Upper lobe of right lung (tissue), 1 donor: ENCODE measurements around the gene F13A1. TPM values are rescaled to one million over a fixed set of nuclear protein-coding genes. Genes with fewer than 3 reads are reported as not detected.

Source experiments
- ATAC-seq: fragments of 200-7000 bp; cut with Tn5 transposase; one replicate; pipeline ENCODE4 v1.9.1; 2020; ENCODE audit warnings: mild to moderate bottlenecking, moderate library complexity
- DNase-seq: peaks from one replicate; pipeline ENCODE4 v3.0.0-alpha.2; 2020
- H3K27ac ChIP-seq: fragments of 200-600 bp; one replicate; pipeline ENCODE4 v1.8.0; 2022
- H3K27me3 ChIP-seq: fragments of 200-600 bp; one replicate; pipeline ENCODE4 v1.8.0; 2022; ENCODE audit warnings: mild to moderate bottlenecking
- H3K36me3 ChIP-seq: fragments of 200-600 bp; one replicate; pipeline ENCODE4 v1.8.0; 2022
- H3K4me1 ChIP-seq: fragments of 200-600 bp; one replicate; pipeline ENCODE4 v1.8.0; 2022
- H3K4me3 ChIP-seq: fragments of 200-600 bp; one replicate; pipeline ENCODE4 v1.8.0; 2022; ENCODE audit warnings: mild to moderate bottlenecking
- H3K9me3 ChIP-seq: fragments of 200-600 bp; one replicate; pipeline ENCODE4 v1.8.0; 2022
- intact Hi-C: fragments of 100-400 bp; cut with DNase I; formaldehyde crosslinking; loops from one replicate; pipeline ENCODE4 v1.11.0; 2022
- total RNA-seq: library from RNA; stranded (reverse); fragmentation: NEBNext Ultra II Directional; extraction: Animal tissue kit (Norgen Biotek cat#: 25700); gene quantifications from one replicate; pipeline ENCODE4 v1.2.1, GENCODE V29; 2021
- TF ChIP-seq, protein P1 (sequence below): fragments of 200-600 bp; IDR thresholded peaks from one replicate; pipeline ENCODE4 v1.8.0; 2022; ENCODE audit warnings: antibody characterized with exemption
- donor health status: DM: no; HTN: yes; CAD: no; lungs with severe emphysema.

The F13A1 gene
- total RNA-seq, 1 donor from 2014 or later: 94.5 TPM

DNA sequence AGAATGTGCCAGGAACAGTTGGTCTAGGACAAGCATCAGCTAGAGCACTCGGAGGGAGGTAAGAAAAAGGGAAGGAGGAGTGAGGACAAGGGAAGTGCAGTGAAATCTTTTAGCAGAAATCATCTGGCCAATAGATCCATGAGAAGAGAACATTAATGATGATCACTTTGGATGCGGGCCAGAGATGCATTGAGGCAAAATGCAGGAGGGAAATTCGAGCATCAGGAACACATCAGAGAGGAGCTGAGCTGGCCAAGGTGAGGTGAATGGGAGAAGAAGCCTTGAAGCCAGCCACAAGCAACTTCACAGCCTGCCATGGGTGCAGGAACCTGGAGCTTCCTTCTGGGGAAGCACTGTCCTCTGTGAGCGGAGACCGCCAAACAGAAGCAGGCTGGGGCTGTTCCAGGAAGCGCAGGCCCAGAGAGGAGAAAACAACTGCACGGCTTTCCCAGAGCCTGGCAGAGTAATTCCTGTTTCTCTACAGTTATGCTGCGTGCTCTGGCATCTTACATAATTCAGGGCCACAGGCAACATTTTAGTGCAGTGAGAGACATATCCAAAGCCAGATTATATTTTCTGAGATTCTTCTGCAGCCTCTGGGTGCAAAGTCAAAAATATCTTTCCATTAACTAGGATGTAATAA lies 143.8 kb downstream of the F13A1 start:
- DNase-seq: no peak
- Histone ChIP-seq H3K9me3 (no peaks in the 10 kb centered on the region), H3K4me3 (no peak overlapping the region), H3K4me1 (no peaks in the 10 kb centered on the region), H3K27me3 (no peaks in the 10 kb centered on the region), H3K27ac (no peak overlapping the region), H3K36me3 (no peaks in the 10 kb centered on the region)
- TF ChIP-seq, protein P1, sequence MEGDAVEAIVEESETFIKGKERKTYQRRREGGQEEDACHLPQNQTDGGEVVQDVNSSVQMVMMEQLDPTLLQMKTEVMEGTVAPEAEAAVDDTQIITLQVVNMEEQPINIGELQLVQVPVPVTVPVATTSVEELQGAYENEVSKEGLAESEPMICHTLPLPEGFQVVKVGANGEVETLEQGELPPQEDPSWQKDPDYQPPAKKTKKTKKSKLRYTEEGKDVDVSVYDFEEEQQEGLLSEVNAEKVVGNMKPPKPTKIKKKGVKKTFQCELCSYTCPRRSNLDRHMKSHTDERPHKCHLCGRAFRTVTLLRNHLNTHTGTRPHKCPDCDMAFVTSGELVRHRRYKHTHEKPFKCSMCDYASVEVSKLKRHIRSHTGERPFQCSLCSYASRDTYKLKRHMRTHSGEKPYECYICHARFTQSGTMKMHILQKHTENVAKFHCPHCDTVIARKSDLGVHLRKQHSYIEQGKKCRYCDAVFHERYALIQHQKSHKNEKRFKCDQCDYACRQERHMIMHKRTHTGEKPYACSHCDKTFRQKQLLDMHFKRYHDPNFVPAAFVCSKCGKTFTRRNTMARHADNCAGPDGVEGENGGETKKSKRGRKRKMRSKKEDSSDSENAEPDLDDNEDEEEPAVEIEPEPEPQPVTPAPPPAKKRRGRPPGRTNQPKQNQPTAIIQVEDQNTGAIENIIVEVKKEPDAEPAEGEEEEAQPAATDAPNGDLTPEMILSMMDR: no peak
- intact Hi-C loops: no loop called here
- no peak for ATAC-seq

DNA sequence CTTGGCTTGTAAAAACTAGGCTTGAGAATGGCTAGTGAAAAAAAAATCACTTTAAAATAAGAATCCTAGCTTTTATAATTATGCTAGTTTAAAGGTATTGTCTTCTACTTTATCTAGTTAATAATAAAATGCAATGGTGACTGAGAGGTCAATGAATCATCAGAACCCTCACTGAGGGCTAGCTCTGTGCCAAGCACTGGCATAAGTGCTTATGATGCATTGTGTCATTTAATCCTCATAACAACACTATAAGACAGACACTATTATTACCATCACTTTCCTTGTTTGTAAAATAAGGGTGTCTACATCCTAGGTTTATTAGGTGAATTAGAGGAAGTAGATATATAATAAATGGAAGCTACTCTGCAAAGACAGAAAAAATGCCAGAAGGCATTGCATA lies 144.3 kb downstream of the F13A1 start:
- no peaks in the 10 kb centered on the region for H3K9me3 ChIP-seq
- ATAC-seq (no peak), DNase-seq (no peak)

DNA sequence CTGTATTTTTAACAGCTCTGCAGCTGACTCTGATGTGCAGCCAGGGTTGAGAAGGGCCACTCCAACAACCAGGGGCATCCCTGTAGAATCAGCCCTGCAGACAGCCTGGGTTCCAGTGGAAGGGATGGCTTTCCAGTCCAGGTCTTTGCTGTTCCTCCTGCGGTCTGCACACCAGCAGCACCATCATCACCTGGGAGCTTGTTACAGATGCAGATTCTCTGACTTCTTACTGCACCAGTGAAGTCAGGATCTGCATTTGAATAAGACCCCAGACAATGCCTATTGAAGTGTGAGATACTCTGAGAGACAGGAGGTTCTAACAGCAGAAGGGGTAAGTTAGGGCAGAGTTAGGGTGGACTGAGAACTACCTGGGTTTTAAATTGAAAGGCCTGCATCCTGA lies 151.3 kb downstream of the F13A1 start:
- DNase-seq (no peak), ATAC-seq (no peak)
- TF ChIP-seq, protein P1: no peak
- H3K27ac ChIP-seq: no peak overlapping the region
- H3K4me3 ChIP-seq: no peak overlapping the region
- no peaks in the 10 kb centered on the region for H3K9me3 ChIP-seq
- H3K36me3 ChIP-seq: no peaks in the 10 kb centered on the region
- no peaks in the 10 kb centered on the region for H3K4me1 ChIP-seq
- H3K27me3 ChIP-seq: no peaks in the 10 kb centered on the region
- intact Hi-C loops: no loop called here

More for the DNA sequence above, 144.3 kb downstream of the F13A1 start:
- Histone ChIP-seq H3K27ac (no peak overlapping the region), H3K36me3 (no peaks in the 10 kb centered on the region), H3K4me1 (no peaks in the 10 kb centered on the region), H3K4me3 (no peak overlapping the region), H3K27me3 (no peaks in the 10 kb centered on the region)
- TF ChIP-seq, protein P1: no peak
- intact Hi-C loops: no loop called here

DNA sequence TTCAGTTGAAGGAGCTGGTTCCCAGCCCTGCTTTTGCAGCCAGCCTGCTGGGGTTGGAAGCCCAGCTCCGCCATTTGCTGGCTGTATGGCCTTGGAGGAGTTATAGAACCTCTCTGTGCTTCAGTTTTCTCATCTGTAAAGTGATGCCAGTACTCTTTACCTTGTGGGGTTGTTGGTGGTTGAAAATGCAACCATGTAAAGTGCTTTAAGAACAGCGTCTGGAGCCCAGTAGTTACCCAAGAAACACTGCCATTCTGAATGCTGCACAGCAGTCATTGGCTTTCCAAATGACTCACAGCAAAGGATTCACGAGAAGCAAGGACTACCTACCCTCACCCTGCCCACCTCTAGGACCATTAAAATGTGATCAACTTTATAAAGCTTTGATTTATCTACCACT lies 154.4 kb downstream of the F13A1 start:
- intact Hi-C loops: no loop called here
- Histone ChIP-seq H3K27me3 (no peaks in the 10 kb centered on the region), H3K4me3 (no peak overlapping the region)

DNA sequence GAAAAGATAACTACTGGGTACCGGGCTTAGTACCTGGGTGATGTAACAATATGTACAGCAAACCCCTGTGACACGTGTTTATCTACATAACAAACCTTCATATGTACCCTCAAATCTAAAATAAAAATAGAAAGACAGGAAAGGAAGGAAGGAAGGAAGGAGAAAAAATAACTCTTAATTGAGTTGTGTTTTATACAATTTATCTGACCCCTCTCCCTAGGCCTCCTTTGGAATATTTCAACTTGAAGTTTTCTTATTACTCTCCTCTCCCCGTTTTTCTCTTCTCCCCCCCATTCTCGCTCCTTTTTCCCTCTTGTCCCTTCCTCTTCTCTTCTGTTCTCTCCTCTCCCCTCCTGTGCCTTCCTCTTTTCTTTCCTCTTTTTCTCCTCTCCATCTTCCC lies 156.1 kb downstream of the F13A1 start:
- intact Hi-C loops: no loop called here
- TF ChIP-seq, protein P1: no peak
- DNase-seq: no peak
- ATAC-seq: no peak
- no peaks in the 10 kb centered on the region for H3K27me3 ChIP-seq
- H3K9me3 ChIP-seq: no peaks in the 10 kb centered on the region
- no peaks in the 10 kb centered on the region for H3K4me1 ChIP-seq
- no peak overlapping the region for H3K27ac ChIP-seq
- no peak overlapping the region for H3K4me3 ChIP-seq
- H3K36me3 ChIP-seq: no peaks in the 10 kb centered on the region

More for the DNA sequence above, 154.4 kb downstream of the F13A1 start:
- no peaks in the 10 kb centered on the region for H3K9me3 ChIP-seq
- no peak for DNase-seq
- H3K27ac ChIP-seq: no peak overlapping the region
- H3K36me3 ChIP-seq: no peaks in the 10 kb centered on the region
- TF ChIP-seq, protein P1: no peak
- ATAC-seq: no peak
- no peaks in the 10 kb centered on the region for H3K4me1 ChIP-seq

DNA sequence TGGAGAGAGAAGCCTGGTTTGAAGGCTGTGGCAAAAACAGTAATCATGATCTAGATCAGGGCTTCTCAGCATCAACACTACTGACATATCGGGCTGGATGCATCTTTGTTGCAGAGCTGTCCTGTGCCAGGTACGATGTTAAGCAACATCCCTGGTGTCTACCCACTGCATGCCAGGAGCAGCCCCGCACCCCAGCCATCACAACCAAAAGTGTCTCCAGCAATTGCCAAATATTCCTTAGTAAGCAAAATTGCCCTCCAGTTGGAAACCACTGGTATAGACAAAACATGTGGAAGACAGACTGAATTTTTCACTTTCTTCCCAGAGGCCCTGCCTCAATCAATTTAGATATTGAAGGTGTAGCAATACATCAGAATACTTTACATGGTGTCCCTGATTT lies 166.1 kb downstream of the F13A1 start:
- H3K27me3 ChIP-seq: no peaks in the 10 kb centered on the region
- H3K9me3 ChIP-seq: no peaks in the 10 kb centered on the region
- intact Hi-C loops: no loop called here
- no peak for ATAC-seq
- H3K4me3 ChIP-seq: no peak overlapping the region
- H3K4me1 ChIP-seq: no peaks in the 10 kb centered on the region
- DNase-seq: no peak
- H3K36me3 ChIP-seq: no peaks in the 10 kb centered on the region
- TF ChIP-seq, protein P1: no peak
- no peak overlapping the region for H3K27ac ChIP-seq
